ENCODE results near the gene CUZD1.

CUZD1 gene

DNA sequence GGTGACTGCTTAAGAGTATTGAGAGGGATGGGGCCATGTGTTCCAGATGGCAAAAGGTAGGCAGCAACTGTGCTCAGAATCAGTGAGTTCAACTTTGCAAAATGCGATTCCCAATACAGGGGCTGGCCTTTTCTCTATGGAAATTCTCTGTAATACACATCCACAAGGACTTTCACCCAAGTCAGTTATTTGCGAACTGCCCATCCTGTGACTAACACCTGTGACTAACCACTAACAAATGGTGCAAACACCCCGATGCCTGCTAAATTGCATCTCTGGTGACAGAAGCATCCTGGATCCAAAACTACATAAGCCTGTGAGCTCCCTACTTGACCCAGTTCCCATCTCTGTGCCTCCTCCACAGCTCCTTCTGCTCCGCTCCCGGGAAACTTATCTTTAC is 9.0 kb upstream of the CUZD1 start:
- no peak for DNase-seq (ENCODE audit: low read depth)

DNA sequence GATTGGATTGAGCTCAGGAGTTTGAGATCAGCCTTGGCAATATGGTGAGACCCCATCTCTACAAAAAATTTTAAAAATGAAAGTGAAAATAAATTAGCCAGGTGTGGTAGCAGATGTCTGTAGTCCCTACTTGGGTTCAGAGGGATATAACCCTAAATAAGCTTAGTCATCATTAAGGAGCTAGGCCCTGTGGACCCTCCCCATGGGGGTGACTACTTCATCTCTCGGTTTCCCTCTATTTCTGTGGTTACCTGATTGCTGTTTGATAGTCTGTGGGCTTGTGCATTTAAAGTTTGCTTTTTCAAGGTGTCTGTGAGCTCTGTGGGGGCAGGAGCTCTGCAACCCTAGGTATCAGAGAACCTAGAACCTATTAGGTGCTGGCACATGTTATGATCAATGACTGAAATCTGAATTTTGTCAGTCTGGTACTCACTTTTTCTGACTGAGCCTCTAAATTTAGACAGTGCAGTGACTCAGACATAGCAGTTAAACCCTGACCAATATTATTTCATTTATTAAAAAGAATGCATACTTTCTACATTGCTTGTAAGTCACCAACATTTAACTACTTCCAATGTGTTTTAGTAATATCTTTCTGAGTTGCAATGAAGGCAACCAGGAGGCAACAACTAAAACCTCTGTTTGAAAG is 8.1 kb upstream of the CUZD1 start:
- no peak for DNase-seq (ENCODE audit: low read depth)

DNA sequence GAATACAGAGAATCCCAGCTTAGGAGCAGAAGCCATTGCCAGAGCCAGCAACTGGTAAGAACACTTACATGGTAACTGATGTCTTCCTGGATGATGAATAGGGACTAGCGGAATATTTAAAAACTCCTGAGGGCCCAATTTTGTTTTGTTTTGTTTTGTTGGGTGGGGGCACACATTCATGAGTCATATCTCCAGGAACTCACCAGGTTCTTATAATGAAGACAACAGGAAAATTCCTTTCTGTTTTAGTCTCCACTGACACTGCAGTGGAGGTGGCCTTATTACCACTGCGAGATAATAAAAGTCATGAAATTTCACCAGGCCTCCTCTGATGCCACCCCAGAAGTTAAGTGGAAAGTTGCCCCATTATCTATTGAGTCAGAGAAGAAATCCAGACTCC is 6.6 kb upstream of the CUZD1 start:
- DNase-seq (ENCODE audit: low read depth): no peak

DNA sequence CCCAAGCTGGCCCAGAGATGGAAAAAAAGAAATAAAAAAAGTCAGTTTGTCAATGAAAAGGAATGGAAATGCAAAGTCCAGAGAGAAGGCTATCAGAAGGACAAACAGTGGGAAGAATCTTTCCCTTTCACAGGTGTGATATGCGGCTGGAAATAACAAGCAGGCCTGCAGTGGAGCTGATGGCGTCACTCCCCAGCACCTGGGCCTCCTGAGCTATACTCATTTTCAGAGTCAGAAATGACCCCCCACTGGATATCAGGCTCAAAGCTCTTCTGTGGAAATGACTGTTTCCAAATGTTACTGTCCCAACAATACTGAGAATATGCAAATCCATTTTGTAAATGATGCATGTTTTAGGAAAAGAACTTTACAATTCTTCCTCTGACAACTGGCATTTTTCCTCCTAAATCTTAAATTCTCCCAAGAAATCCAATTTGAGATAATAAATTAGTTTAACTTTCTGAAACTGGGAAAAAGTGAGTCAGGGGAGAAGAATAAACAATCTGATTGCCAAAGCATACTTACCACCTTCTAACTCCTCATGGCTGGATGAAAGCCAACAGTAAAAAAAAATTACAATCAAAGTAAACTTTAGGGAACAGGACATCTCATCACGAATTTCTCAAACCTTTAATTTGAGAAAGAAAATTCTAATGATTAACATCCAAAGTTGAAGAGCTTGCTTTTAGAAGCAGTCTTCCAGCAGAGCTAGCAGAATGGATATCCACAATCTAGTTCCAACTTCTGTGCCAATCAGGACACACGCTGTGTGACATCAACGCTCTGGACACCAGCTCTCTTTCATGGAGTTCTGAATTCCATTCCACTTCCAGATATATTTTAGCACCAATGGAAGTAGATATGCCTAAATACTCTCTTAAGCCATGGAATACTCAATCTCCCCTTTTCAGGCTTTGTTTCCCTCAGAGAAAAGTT is 5.3 kb upstream of the CUZD1 start:
- DNase-seq (ENCODE audit: low read depth): no peak

DNA sequence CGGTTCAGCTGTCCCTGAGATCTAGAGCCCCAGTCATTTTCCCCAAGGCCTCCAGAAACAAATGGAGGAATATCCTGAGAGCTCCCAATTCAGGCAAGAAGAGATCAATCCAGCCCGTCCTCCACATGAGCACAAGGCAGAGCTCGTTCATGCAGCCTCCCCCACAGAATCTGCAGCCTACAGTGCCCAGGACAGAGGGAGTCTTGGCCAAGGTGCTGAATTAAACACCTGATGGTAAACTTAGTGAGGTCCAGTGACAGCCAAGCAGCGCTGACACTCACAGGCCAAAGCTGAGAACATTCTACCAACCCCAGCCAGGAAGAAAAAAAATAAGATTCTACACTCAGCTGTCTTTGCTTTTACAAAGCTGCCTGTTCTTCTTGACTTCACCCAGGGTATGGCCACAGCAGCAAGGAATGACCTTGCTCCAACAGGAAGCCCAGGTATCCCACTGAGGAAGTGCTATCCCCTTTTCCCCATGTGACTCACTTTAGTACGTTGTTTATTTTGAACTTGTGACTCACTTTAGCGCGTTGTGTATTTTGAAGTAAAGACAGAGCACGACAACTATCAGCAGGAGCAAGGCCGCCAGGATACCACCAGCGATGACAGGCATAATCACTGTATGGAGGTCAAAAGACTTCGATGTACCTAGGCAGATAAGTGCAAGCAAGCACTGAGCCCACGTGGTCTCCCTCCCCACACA is 4.4 kb upstream of the CUZD1 start:
- no peak for DNase-seq (ENCODE audit: low read depth)

DNA sequence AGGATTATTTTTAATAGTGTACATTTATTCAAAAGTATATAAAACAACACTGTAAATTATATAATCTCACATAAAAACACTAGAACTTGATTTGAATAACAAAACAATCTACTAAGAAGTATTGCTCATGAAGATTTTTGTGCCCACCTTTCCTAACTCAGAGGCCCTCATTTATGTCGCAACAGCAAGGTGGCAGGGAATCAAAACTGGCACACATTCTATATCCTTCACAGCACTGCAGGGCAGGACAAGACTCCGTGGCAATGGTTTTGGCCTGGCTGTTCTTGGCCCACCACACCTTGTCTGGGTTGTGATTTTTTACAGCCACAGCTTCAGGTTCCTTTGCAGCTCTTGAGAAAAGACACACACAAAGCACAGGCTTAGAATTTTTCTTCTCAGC is 3.4 kb upstream of the CUZD1 start:
- DNase-seq (ENCODE audit: low read depth): no peak

DNA sequence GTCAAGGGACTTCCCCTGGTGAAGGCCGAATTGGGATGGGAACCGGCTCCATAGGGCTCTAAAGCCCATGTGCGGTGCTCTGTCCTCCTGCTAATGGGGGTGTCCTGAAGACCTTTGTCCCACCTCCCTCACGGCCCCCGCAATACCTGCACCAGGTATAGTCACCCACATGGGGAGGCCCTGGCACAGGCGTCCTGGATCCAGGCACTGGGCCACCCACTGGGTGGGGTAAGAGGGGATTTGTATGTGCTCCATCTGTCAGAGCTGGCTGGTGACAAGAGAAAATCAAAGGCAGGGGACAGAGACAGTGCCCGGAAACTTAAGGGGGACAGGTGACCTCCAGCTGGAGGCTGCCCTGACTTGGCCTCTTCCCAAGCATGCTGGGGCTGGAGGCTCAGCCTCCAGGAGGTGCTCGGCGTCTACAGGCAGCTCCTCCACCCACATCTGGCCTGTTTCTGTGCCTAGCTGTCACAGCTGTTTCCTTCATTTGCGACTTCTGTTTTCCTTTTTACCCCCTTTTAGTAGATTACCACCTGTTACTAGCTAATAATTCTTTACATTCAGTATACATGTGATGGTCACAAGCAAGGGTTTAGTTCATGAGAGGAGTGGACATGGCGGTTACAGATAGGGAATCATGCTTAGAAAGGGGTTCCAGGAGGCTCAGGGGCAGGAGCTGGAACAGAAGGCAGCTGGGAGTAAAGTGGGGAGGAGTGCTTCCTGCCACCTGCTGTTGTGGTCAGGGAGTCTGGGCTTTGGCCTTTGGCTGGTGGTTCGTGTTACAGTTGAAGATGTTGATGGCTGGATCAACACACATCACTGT is 2.3 kb upstream of the CUZD1 start:
- no peak for DNase-seq (ENCODE audit: low read depth)

DNA sequence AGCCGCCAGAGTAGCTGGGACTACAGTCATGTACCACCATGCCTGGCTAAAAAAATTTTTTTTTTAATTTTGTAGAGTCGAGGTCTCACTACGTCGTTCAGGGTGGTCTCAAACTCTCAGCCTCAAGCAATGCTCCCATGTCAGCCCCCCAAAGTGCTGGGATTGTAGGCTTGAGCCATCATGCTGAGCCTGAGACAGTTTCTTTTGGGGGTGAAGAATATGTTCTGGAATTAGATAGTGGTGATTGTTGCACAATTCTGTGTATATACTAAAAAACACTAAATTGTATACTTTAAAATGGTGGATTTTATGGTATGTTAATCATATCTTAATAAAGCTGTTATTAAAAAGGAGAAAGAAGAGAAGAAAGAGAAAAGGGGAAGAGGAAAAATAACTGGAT is 1.5 kb downstream of the CUZD1 start:
- DNase-seq (ENCODE audit: low read depth): no peak

DNA sequence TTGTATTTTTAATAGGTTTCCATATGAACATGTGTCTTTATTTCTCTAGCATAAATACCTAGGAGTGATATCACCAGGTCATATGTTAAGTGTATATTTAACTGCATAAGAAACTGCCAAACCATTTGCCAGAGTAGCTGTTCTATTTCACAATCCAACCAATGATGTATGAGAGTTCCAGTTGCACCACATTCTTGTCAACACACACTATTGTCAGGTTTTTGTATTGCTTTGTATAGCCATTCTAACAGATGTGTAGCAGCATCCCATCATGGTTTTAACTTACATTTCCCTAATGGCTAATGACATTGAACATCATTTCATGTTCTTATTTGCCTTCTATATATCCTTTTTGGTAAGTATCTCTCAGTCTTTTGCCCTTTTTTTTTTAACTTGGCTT is 4.1 kb downstream of the CUZD1 start:
- no peak for DNase-seq (ENCODE audit: low read depth)

DNA sequence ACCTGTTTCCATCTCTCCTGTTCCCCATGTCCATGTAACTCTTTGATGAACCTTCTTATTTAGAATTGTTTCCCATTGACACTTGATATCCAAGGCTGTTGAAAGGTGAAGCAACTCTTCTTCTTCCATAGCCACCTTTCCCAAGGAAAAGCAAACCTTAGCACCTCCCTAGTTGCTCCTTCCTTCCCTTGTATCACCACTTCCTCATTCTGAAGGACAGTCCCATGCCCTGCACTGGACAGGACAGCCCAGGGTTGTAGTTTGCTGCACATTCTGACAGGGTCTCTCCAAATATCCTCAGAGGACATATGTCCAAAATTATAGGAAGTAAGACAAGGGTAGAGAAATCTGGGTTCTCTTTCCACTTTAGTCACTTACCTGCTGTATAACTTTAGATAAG is 6.2 kb downstream of the CUZD1 start:
- no peak for DNase-seq (ENCODE audit: low read depth)

DNA sequence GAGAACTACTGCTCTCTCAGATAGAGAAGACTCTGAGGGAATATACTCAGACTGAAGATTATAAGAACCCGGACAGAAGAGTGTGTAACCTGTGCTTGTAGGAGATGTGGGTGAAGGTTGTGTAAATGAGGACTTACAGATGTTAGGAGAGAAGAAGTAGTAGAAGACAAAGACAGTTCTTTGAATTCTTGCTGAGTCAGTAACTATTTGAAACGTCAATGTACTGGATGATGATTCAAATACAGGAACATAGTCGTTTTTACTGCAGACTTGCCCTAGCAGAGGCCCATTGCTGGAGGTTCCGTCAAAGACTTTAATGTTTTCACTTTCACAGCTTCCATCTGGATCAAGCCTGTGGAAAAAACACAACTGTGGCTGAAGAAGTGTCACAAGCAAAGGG is 6.8 kb downstream of the CUZD1 start:
- DNase-seq (ENCODE audit: low read depth): no peak

DNA sequence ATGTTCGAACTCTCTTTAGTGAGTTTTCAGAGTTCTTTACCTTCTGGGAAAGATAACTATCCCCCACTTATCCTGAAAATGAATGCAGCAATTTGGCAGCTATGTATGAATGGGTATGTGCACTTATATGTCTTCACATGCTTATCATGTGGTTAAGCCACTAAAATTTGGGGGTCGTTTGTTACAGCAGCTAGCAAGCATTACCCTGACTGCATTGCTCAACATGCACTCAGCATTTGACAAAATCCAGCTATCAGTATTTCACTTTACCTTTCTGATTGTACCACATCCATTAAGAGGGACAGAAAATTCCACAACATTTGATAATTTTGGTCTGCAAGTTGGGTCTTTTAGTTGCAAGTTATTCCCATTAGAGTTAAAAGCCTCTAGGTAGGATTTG is 9.7 kb downstream of the CUZD1 start:
- no peak for DNase-seq (ENCODE audit: low read depth)

DNA sequence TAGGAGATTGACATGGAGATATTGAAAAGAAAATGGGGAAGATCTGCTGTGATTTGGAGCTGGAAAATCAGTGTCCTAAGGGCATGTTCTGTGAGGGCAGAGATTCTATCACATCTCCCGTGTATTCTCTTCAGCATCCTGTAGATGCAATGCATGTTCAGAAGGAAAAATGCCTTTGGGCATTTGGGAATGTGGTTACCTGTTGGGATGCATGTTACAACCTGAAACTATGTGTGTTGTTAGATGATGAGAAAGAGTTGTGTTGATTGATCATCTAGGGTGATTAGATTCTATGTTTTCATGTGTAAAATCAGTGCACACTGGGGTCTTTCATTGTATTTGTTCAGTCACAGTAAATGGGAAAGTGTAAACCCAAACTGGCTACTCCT is 14.7 kb downstream of the CUZD1 start:
- no peak for DNase-seq (ENCODE audit: low read depth)

DNA sequence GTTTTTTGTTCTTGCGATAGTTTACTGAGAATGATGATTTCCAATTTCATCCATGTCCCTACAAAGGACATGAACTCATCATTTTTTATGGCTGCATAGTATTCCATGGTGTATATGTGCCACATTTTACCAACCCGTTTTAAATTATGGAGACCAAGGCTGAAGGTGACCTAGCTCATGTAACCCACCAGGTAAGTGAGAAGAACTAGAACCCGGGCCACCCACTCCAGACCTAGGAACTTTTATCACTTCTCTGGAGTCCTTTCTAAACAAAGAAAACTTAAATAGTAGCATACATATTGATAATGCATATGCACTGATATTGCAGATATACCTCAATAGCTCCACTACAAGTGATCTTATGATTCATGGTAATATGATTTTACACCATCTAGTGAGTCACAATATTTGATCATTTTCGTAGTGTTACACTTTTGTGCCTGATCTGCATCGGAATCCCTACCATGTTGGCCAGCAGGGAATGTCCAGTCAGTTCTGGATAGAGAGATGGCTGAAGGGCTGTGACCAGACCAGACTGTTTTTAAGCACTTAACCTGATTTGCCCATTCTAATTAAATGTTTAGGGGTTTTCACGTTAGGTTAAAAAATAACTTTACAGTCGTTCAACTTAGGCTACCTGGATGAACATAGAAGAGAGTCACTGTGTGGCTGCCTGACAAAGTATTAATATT is 15.2 kb downstream of the CUZD1 start:
- DNase-seq (ENCODE audit: low read depth): no peak

DNA sequence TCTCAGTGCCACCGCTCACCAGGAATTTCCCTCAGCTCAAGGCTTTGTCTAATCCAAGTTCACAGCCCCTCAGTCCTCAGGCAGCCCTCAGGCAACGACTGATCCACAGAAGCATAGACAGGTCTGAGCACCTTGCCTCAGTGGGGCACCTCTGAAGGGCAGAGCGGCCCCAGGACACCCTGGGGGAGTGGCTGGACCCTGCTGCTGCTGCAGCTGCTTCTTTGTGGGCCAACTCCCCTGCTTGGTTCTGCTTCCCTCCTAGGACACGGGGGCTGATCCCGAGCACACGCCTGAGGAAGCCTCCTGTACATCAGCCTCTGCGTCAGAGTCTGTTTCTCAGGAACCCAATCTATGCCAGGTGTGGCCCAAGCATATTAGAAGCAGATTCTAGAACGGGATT is 16.2 kb downstream of the CUZD1 start:
- DNase-seq (ENCODE audit: low read depth): no peak

DNA sequence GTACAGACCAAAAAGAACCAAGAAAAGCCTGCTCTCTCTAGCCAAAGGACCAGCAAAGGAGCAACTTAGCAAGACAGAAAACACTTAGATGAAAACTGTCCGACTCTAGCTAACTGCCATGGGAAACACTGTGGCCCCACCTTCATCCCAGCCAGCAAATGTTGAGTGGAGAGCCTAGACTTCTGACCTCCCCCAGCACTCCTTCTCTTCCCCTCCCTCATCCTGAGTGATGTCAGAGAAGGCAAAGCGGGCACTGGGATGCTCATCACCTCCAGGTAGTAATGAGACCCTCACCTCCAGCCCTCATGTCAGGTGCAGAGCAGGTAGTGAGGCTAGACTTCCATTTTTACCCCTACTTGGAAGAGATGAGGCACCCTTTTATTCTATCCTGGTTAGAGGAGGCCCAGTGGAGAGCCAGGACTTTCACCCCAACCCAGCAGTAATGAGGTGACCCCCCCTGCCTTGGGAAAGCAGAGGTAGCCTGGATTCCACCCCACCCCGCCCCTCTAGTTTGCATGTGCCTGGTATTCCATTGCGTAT is 16.9 kb downstream of the CUZD1 start:
- no peak for DNase-seq (ENCODE audit: low read depth)

DNA sequence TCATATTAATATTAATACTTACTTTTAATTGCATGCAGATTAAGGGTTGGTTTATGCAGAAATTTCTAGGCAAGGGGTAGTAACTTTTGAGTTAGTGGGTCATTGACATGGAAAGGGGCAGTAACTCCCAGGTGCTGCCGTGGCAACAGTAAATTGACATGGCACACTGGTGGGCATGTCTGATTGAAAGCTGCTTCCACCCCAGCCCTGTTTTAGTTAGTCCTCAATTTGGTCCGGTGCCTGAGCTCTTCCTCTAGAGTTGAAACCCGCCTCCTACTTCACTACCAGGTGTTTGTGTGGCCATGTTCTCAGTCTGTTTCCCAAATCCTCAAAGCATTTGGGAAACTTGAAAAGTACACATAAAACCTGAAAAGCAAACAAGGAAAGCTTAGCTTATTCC is 18.4 kb downstream of the CUZD1 start:
- no peak for DNase-seq (ENCODE audit: low read depth)

DNA sequence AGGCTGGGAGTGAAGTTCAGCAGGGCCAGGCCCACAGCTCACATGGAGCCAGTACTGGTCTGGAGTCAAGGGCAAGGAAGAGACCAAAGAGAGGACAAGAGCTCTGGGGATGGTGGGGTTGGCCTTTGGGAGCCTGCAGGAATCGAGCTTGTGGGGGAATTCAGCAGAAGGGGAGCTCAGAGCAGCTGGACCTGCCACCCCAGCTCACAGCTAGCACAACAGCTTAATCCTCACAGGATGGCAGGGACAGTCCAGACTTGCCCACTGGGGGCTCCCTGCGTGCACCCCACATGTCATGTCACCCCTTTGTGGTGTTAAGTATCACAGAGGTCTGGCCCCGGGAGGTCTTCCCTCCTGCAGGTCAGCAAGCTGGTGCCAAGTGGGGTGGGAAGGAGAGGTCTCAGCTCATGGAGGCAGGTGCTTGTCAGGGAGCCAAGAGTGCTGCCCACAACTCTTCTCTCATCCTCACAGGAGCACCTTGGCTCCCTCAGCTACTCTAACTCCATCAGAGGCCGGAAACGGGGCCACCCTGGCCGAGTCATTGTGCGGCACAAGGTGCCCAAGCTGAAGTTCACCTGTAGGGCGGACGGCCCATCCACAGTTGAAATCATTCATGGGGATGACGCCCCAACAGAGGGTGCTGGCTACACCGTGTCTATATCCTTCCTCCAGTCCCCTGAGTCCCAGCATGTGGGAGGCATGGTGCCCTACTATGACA is 22.5 kb downstream of the CUZD1 start:
- no peak for DNase-seq (ENCODE audit: low read depth)

DNA sequence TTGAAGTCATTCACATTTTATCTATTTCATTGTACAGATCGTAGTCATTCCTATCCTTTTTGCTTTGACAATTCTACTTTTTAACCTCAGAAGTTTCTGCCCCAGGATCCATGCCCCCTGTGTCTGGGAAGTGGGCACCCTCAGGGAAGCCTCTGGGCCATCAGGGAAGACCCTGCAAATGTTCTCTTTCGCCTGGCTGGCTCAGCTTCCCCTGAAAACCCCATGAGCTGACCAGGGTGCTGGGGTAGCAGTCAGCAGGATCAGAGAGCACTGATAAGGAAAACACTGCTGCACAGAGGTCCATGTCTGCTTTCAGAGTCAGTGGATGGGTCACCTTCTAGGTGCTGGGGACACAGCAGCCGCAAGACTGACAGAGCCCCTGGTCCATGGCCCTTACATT is 23.8 kb downstream of the CUZD1 start:
- DNase-seq (ENCODE audit: low read depth): no peak

DNA sequence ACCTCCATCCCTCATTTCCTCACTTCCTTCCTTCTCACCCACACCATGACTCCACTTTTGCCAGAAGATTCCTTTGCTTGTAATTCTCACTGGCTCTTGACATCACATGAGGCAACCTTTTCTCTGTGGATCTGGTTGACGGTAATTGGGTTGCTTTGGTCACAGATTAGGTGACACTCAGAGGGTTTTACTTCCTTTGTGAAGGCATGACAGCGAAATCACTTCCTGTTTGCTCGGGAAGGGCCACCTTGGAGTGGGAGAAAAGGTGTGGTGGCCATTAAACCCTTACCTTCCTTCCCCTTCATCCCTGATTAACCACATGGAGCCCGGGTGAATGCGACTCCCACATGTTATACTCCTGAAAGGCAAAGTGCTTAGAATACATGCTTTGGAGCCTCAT is 30.2 kb downstream of the CUZD1 start:
- no peak for DNase-seq (ENCODE audit: low read depth)

DNA sequence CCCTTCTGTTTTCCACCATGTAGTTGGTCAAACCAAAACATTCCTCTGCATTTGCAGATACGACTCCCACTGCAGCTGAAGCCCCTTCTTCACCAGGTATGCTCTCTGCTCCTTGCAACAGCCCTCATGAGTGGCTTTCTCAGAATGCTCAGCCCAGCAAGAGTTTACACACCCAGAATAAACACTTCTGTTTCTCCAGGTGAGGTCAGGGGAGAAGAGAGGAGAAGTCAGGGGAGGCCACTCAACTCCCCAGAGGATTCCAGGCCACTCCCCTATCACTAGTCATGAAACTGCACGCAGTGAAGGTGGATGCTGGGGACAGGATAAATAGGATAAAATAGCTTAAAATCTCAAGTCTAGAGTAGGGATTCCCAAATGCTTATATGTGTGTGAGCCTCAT is 31.2 kb downstream of the CUZD1 start:
- no peak for DNase-seq (ENCODE audit: low read depth)
